Dendritic cell treated with granulocyte-macrophage colony-stimulating factor and Interleukin-4, amounts not matched to agents 40 ng/mL and 50 ng/mL, for 4 days (primary cell): ENCODE data around the gene RAPGEF6.

Experiments used
- H3K27ac Mint-ChIP-seq: one replicate; pipeline ENCODE4 v1.8.0; 2022; ENCODE audit warnings: mild to moderate bottlenecking, mixed read lengths
- H3K27me3 Mint-ChIP-seq: one replicate; pipeline ENCODE4 v1.8.0; 2022; ENCODE audit warnings: mild to moderate bottlenecking, mixed read lengths
- H3K36me3 Mint-ChIP-seq: one replicate; pipeline ENCODE4 v1.8.0; 2022; ENCODE audit warnings: low read depth, mixed read lengths
- H3K4me1 Mint-ChIP-seq: one replicate; pipeline ENCODE4 v1.8.0; 2022; ENCODE audit warnings: low read depth, mixed read lengths
- H3K4me3 Mint-ChIP-seq: one replicate; pipeline ENCODE4 v1.8.0; 2022; ENCODE audit warnings: mild to moderate bottlenecking, moderate library complexity, mixed read lengths
- H3K9me3 Mint-ChIP-seq: one replicate; pipeline ENCODE4 v1.8.0; 2022; ENCODE audit warnings: mixed read lengths
- intact Hi-C: fragments of 100-400 bp; cut with micrococcal nuclease; formaldehyde crosslinking; loops from one replicate; pipeline ENCODE4 v1.15.0; 2022

The RAPGEF6 gene

GRCh38 chr5:131538177-131538593 is 96.8 kb downstream of the RAPGEF6 start:
- Mint-ChIP-seq H3K27ac (no peak overlapping the region), H3K27me3 (no peaks in the 10 kb centered on the region), H3K9me3 (no peaks in the 10 kb centered on the region), H3K36me3 (peaks cover 29% of the 10 kb centered on the region), H3K4me3 (no peak overlapping the region), H3K4me1 (peaks cover 17% of the 10 kb centered on the region)
- intact Hi-C loops, result no loop called here

GRCh38 chr5:131536850-131537448 is 98.1 kb downstream of the RAPGEF6 start:
- Mint-ChIP-seq H3K9me3 (no peaks in the 10 kb centered on the region), H3K36me3 (peaks cover 22% of the 10 kb centered on the region), H3K27ac (no peak overlapping the region), H3K4me3 (no peak overlapping the region), H3K27me3 (no peaks in the 10 kb centered on the region), H3K4me1 (peaks cover 17% of the 10 kb centered on the region)
- intact Hi-C loops, result no loop called here

DNA sequence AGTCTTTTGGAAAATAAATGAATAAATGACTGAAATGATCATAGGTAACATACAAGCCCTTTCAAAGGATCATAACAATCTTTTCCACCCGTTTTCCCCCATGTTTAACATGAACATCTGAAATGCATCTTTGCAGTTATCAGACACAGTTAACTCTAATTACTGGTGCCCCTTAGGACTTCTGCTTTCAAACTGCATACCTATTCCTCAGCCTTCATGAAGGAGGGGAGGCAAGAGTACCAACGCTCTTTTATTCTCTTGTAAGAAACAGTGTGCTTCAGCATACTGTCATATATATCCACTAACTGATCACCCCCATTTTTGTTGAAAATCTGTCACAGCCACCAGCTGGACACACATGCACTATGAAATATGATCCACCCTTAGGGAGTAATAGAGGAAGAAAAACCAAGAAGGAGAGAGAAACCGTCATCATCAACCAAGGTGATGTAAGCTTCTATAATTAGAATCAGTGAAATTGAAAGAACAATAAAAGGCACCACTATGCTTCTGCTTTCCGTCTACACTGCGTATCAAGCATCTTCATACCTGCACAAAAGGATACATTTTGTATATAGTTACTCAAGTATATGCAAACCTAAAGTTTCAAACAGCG is 98.7 kb downstream of the RAPGEF6 start:
- Mint-ChIP-seq H3K9me3 (no peaks in the 10 kb centered on the region), H3K27ac (no peak overlapping the region), H3K27me3 (no peaks in the 10 kb centered on the region), H3K4me3 (no peak overlapping the region), H3K4me1 (peaks cover 17% of the 10 kb centered on the region), H3K36me3 (peaks cover 20% of the 10 kb centered on the region)
- intact Hi-C loops, result no loop called here

GRCh38 chr5:131534974-131535373 is 100.1 kb downstream of the RAPGEF6 start:
- Mint-ChIP-seq H3K27ac (no peak overlapping the region), H3K4me1 (peaks cover 17% of the 10 kb centered on the region), H3K4me3 (no peak overlapping the region), H3K9me3 (no peaks in the 10 kb centered on the region), H3K36me3 (peaks cover 7% of the 10 kb centered on the region), H3K27me3 (no peaks in the 10 kb centered on the region)
- intact Hi-C loops, result no loop called here

GRCh38 chr5:131533836-131534235 is 101.2 kb downstream of the RAPGEF6 start:
- Mint-ChIP-seq H3K4me1 (peaks cover 16% of the 10 kb centered on the region), H3K36me3 (peaks cover 5% of the 10 kb centered on the region), H3K9me3 (no peaks in the 10 kb centered on the region), H3K27me3 (no peaks in the 10 kb centered on the region), H3K4me3 (no peak overlapping the region), H3K27ac (no peak overlapping the region)
- intact Hi-C loops, result no loop called here

DNA sequence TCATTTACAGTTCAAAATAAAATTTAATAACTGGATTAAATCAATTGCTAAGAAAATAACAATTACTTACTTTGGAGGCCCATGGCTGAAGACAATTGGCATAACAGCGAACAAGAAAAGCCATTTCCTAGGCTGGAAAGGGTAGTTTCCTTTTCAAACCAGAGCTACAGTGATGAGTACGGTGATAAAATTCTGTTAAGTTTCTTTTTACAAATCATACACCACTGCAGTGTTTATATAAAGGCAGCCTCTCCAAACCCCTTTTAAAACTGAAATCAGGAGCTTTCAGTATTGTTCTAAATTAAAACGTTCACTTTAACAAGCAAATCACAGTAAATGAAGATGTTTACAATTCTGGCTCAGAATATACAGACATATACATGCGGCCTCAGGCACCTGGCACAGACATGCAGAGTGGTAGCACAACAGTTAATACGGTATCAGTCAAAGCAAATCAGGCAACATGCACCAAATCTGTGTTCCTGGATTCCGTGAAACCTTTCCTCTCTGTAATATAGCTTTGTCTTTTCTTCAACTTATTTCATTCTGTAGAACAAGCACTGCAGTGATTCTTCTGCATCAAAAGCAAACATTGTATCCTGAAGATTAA is 102.9 kb downstream of the RAPGEF6 start:
- Mint-ChIP-seq H3K9me3 (no peaks in the 10 kb centered on the region), H3K4me1 (peaks cover 22% of the 10 kb centered on the region), H3K36me3 (peaks cover 5% of the 10 kb centered on the region), H3K4me3 (no peak overlapping the region), H3K27ac (no peak overlapping the region), H3K27me3 (no peaks in the 10 kb centered on the region)
- intact Hi-C loops, result no loop called here

GRCh38 chr5:131530706-131531331 is 104.2 kb downstream of the RAPGEF6 start:
- Mint-ChIP-seq H3K4me3 (no peak overlapping the region), H3K9me3 (no peaks in the 10 kb centered on the region), H3K36me3 (peaks cover 5% of the 10 kb centered on the region), H3K27ac (no peak overlapping the region), H3K4me1 (peaks cover 23% of the 10 kb centered on the region), H3K27me3 (no peaks in the 10 kb centered on the region)
- intact Hi-C loops, result no loop called here

- no peak overlapping the region for H3K27ac Mint-ChIP-seq
- intact Hi-C loops, result no loop called here
- H3K27me3 Mint-ChIP-seq, result no peaks in the 10 kb centered on the region
- H3K36me3 Mint-ChIP-seq, result peaks cover 5% of the 10 kb centered on the region
- H3K9me3 Mint-ChIP-seq, result no peaks in the 10 kb centered on the region
- no peak overlapping the region for H3K4me3 Mint-ChIP-seq
- H3K4me1 Mint-ChIP-seq, result peaks cover 29% of the 10 kb centered on the region
These were observed 106.3 kb downstream of the RAPGEF6 start for GRCh38 chr5:131528682-131529081.

GRCh38 chr5:131525805-131526204 is 109.2 kb downstream of the RAPGEF6 start:
- Mint-ChIP-seq H3K4me1 (peaks cover 29% of the 10 kb centered on the region), H3K27me3 (no peaks in the 10 kb centered on the region), H3K4me3 (no peak overlapping the region), H3K27ac (no peak overlapping the region), H3K9me3 (no peaks in the 10 kb centered on the region), H3K36me3 (peaks cover 11% of the 10 kb centered on the region)
- intact Hi-C loops, result no loop called here

DNA sequence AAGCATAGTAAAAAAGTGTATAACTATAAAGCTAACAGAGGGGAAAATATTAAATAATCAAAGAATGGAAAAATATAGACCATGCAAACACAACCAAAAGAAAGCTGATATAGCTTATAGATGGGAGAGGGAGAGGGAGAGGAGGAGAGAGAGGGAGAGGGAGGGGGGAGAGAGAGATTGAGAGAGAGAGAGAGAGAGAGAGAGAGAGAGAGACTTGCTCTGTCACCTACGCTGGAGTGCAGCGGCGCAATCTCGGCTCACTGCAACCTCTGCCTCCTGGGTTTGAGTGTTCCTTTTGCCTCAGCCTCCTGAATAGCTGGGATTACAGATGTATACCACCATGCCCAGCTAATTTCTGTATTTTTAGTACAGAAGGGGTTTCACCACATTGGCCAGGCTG is 110.6 kb downstream of the RAPGEF6 start:
- Mint-ChIP-seq H3K36me3 (peaks cover 19% of the 10 kb centered on the region), H3K4me1 (peaks cover 29% of the 10 kb centered on the region), H3K9me3 (no peaks in the 10 kb centered on the region), H3K27me3 (no peaks in the 10 kb centered on the region), H3K27ac (no peak overlapping the region), H3K4me3 (no peak overlapping the region)
- intact Hi-C loops, result no loop called here

DNA sequence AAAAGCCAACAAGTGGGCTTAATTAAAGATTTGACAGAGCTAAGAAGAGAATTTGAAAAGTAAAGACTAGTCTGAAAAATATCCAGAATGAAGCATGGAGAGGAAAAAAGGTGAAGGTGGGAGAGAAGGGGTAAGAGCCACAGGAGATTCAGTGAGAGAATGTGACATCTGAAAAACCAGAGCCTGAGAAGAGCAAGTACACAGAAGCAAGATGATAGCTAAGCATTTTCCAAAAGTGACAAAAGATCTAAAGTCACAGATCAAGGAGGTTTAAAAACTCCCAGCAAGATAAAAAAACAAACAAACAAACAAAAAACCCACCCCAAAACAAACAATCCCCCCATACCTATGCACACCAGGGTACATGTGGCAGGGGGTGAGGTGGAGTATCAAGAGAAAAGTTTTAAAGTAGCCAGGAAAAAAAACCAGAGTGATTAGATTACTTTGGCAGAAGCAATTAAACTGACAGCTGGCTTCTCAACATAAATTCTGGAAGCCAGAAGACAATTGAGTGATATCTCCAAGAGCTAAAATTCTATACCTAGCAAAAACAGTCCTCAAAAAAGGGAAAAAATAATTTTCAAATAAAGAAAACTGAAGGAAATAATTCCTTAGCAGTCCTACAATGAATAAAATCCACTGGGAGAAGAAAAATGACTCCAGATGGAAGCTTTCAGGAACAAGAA is 111.4 kb downstream of the RAPGEF6 start:
- Mint-ChIP-seq H3K36me3 (peaks cover 23% of the 10 kb centered on the region), H3K4me3 (no peak overlapping the region), H3K27me3 (no peaks in the 10 kb centered on the region), H3K9me3 (no peaks in the 10 kb centered on the region), H3K27ac (no peak overlapping the region), H3K4me1 (peaks cover 26% of the 10 kb centered on the region)
- intact Hi-C loops, result no loop called here

GRCh38 chr5:131521252-131521651 is 113.8 kb downstream of the RAPGEF6 start:
- intact Hi-C loops, result no loop called here
- peaks cover 36% of the 10 kb centered on the region for H3K36me3 Mint-ChIP-seq
- peaks cover 10% of the 10 kb centered on the region for H3K4me1 Mint-ChIP-seq
- no peaks in the 10 kb centered on the region for H3K9me3 Mint-ChIP-seq
- no peak overlapping the region for H3K4me3 Mint-ChIP-seq
- no peak overlapping the region for H3K27ac Mint-ChIP-seq
- no peaks in the 10 kb centered on the region for H3K27me3 Mint-ChIP-seq

DNA sequence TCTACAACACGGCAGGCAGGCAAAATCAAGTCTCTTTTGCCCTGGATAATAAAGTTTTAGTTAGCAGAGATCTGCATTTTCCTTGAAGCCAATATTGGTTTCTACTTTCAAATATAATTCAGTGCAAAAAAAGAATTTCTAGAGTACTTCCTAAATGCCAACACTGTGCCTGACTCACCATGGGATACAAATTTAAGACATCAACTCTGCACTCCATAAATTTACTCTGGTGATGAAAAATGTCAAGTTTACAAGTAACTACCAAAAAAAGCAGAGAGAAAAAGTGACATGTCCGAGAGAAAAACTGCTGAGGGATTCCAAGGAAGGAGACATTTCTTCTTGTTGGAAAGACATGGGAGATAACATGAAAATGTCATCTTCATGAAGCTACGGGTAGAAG is 119.7 kb downstream of the RAPGEF6 start:
- intact Hi-C loops, result no loop called here
- no peaks in the 10 kb centered on the region for H3K9me3 Mint-ChIP-seq
- no peaks in the 10 kb centered on the region for H3K27me3 Mint-ChIP-seq
- H3K4me3 Mint-ChIP-seq, result no peak overlapping the region
- H3K36me3 Mint-ChIP-seq, result peaks cover 45% of the 10 kb centered on the region
- peaks cover 18% of the 10 kb centered on the region for H3K4me1 Mint-ChIP-seq
- no peak overlapping the region for H3K27ac Mint-ChIP-seq
